Muscle of leg (tissue), 11 donors: ENCODE results near the gene CCNE1. TPM values are rescaled to one million over a fixed set of nuclear protein-coding genes. Genes with fewer than 3 reads are reported as not detected.
"Not testable (repeated sequence)": the region's sequence is repeated elsewhere in the genome, so short reads cannot be mapped to it uniquely, and the experiment has no call there.

Experiments used
- DNase-seq: peaks from one replicate; pipeline ENCODE4 v3.0.0; 2013
- H3K27ac ChIP-seq: one replicate; pipeline ENCODE4 v1.5.1; 2013; ENCODE audit warnings: mild to moderate bottlenecking, low read length, control low read depth
- H3K27me3 ChIP-seq: one replicate; pipeline ENCODE4 v1.6.1; 2013; ENCODE audit warnings: low read length; ENCODE audit not compliant: control insufficient read depth, insufficient read depth
- H3K36me3 ChIP-seq: one replicate; pipeline ENCODE4 v1.6.1; 2013; ENCODE audit warnings: low read length; ENCODE audit not compliant: control insufficient read depth, insufficient read depth
- H3K4me1 ChIP-seq: one replicate; pipeline ENCODE4 v1.6.1; 2013; ENCODE audit warnings: low read length; ENCODE audit not compliant: control insufficient read depth, insufficient read depth
- H3K4me3 ChIP-seq: one replicate; pipeline ENCODE4 v1.5.1; 2013; ENCODE audit warnings: low read length, control low read depth
- H3K9me3 ChIP-seq: replicated peaks from 2 replicates; pipeline ENCODE4 v1.6.1; 2013; ENCODE audit warnings: low read depth, low read length; ENCODE audit not compliant: control insufficient read depth
- WGBS: methylation state at CpG from one replicate; pipeline ENCODE4 v1.1.5; 2013; ENCODE audit warnings: missing lambda C conversion rate; ENCODE audit not compliant: insufficient coverage; 5-methylcytosine and 5-hydroxymethylcytosine counted together
- polyA plus RNA-seq, 8 donors: library from polyadenylated mRNA; unstranded; fragments of 120-200 nt; gene quantifications; one replicate each; pipeline versions ENCODE4 v1.2.1 to v1.2.3, GENCODE V29; 2013; ENCODE audit warnings: inconsistent platforms in 1 of 8, low replicate concordance in 1 of 8; ENCODE audit not compliant: insufficient read length in 8 of 8, insufficient read depth in 1 of 8
- total RNA-seq: library from RNA; stranded (reverse); fragments of 120-200 nt; gene quantifications from one replicate; pipeline ENCODE4 v1.2.4, GENCODE V29; 2013

CCNE1 gene
- total and polyA plus RNA-seq, 9 donors = 18.0 to 24.9 (median 24.1) TPM

- H3K36me3 ChIP-seq = no peaks in the 10 kb centered on the region
- H3K27ac ChIP-seq = no peak overlapping the region
- no peak overlapping the region for H3K4me3 ChIP-seq
- WGBS = 78% methylated on average over 4 of the region's 5 CpGs
- H3K27me3 ChIP-seq = no peaks in the 10 kb centered on the region
- H3K4me1 ChIP-seq = peaks cover 30% of the 10 kb centered on the region
- no peak for DNase-seq
- H3K9me3 ChIP-seq = no peaks in the 10 kb centered on the region
Measured at GRCh38 chr19:29785360-29785759, 26.4 kb upstream of the CCNE1 start.

GRCh38 chr19:29785955-29786589, 25.7 kb upstream of the CCNE1 start:
- peaks cover 24% of the 10 kb centered on the region for H3K4me1 ChIP-seq
- WGBS = 63% methylated on average over 5 of the region's 5 CpGs
- DNase-seq = no peak

GRCh38 chr19:29787281-29787680, 24.5 kb upstream of the CCNE1 start:
- no peaks in the 10 kb centered on the region for H3K9me3 ChIP-seq
- no peak for DNase-seq
- no peaks in the 10 kb centered on the region for H3K27me3 ChIP-seq
- no peaks in the 10 kb centered on the region for H3K36me3 ChIP-seq
- H3K27ac ChIP-seq = no peak overlapping the region
- H3K4me3 ChIP-seq = no peak overlapping the region
- WGBS = 64% methylated on average over 1 of the region's 4 CpGs
- peaks cover 12% of the 10 kb centered on the region for H3K4me1 ChIP-seq

More at GRCh38 chr19:29785955-29786589, 25.7 kb upstream of the CCNE1 start:
- H3K27me3 ChIP-seq = no peaks in the 10 kb centered on the region
- H3K9me3 ChIP-seq = no peaks in the 10 kb centered on the region
- no peak overlapping the region for H3K4me3 ChIP-seq
- H3K27ac ChIP-seq = no peak overlapping the region
- no peaks in the 10 kb centered on the region for H3K36me3 ChIP-seq

- 100% methylated on average over 2 of the region's 3 CpGs for WGBS
- H3K36me3 ChIP-seq = no peaks in the 10 kb centered on the region
- H3K27ac ChIP-seq = no peak overlapping the region
- peaks cover 7% of the 10 kb centered on the region for H3K4me1 ChIP-seq
- H3K9me3 ChIP-seq = no peaks in the 10 kb centered on the region
- no peak for DNase-seq
- H3K27me3 ChIP-seq = no peaks in the 10 kb centered on the region
- H3K4me3 ChIP-seq = no peak overlapping the region
Measured at GRCh38 chr19:29789007-29789406, 22.8 kb upstream of the CCNE1 start.

GRCh38 chr19:29793116-29793727, 18.6 kb upstream of the CCNE1 start:
- H3K4me3 ChIP-seq = no peak overlapping the region
- no peaks in the 10 kb centered on the region for H3K27me3 ChIP-seq
- H3K9me3 ChIP-seq = no peaks in the 10 kb centered on the region
- no peaks in the 10 kb centered on the region for H3K36me3 ChIP-seq
- peaks cover 10% of the 10 kb centered on the region for H3K4me1 ChIP-seq
- 85% methylated on average over 8 of the region's 11 CpGs for WGBS
- no peak for DNase-seq
- no peak overlapping the region for H3K27ac ChIP-seq

GRCh38 chr19:29794490-29794889, 17.3 kb upstream of the CCNE1 start:
- H3K4me1 ChIP-seq = peaks cover 15% of the 10 kb centered on the region
- H3K9me3 ChIP-seq, H3K4me3 ChIP-seq, H3K27ac ChIP-seq, H3K27me3 ChIP-seq, H3K36me3 ChIP-seq, DNase-seq: not testable (repeated sequence)
- 100% methylated on average over 2 of the region's 7 CpGs for WGBS

- H3K27me3 ChIP-seq = no peaks in the 10 kb centered on the region
- H3K36me3 ChIP-seq = no peaks in the 10 kb centered on the region
- peaks cover 24% of the 10 kb centered on the region for H3K4me1 ChIP-seq
- WGBS = 86% methylated on average over 2 of the region's 16 CpGs
- no peak overlapping the region for H3K4me3 ChIP-seq
- no peak for DNase-seq
- H3K27ac ChIP-seq = no peak overlapping the region
- H3K9me3 ChIP-seq = no peaks in the 10 kb centered on the region
Measured at GRCh38 chr19:29795461-29796172, 16.2 kb upstream of the CCNE1 start.

- no peaks in the 10 kb centered on the region for H3K36me3 ChIP-seq
- no peaks in the 10 kb centered on the region for H3K9me3 ChIP-seq
- no peak for DNase-seq
- WGBS = 20% methylated on average over 1 of the region's 9 CpGs
- no peak overlapping the region for H3K4me3 ChIP-seq
- H3K27me3 ChIP-seq = no peaks in the 10 kb centered on the region
- H3K4me1 ChIP-seq = peaks cover 24% of the 10 kb centered on the region
- no peak overlapping the region for H3K27ac ChIP-seq
Measured at GRCh38 chr19:29796173-29796573, 15.6 kb upstream of the CCNE1 start.

- no peak overlapping the region for H3K4me3 ChIP-seq
- H3K9me3 ChIP-seq = no peaks in the 10 kb centered on the region
- no peaks in the 10 kb centered on the region for H3K36me3 ChIP-seq
- H3K4me1 ChIP-seq = peaks cover 22% of the 10 kb centered on the region
- no peaks in the 10 kb centered on the region for H3K27me3 ChIP-seq
- DNase-seq = peak; percentile 94
- H3K27ac ChIP-seq = peak overlapping the region; percentile 86
- 11% methylated on average over 5 of the region's 9 CpGs for WGBS
Measured at GRCh38 chr19:29798774-29799497, 12.9 kb upstream of the CCNE1 start.
